C1 segment of cervical spinal cord (tissue), 14 donors: Measurements from ENCODE around the gene TOB1.

ENCODE experiments used
- DNase-seq, 14 donors: peaks; one replicate each; lab custom pipeline; 2025; lab: John Stamatoyannopoulos, UW

The TOB1 gene

DNA sequence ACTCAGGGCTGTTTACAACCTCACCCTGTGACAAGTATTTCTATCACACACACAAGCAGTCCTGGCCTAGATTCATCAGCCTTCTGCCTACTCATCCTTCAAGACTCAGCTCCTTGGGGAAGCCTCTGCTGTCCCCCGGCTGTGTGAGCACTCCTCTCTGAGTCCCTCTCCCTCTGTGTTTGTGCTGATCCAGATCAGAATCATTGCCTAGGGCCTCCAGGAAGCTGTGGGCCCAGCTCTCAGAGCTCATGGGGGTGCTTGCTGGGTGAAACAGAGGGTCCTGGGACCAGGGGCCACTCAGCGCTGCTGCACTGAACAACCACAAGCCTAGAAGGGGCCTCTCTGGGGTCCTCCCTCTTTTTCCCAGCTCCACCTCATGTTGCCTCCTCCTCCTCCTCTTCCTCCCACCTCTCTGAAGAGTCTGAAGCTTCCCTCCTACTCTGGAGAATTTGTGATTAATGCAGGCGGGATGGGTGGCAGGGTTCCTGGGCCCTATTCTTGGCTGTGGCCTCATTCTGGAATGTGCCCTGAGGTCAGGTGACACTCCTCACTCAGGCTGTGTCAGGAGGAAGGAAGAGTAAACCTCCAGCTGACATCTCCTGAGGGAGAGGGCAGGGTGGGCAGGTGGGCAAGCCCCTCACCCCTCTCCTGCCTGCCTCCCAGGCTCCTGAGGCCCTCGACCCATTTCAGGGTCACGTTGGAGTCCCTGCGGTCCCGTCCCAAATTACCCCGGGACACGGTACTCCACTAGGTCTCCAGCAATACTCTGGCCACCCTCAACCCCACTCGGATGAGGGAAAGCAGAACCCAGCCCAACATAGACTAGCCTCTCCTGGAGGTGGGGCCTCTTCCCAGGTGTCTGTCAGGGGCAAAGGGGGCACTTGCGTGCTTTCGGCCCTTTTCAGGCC, 20.7 kb downstream of the TOB1 start:
- DNase-seq, result no peak

DNA sequence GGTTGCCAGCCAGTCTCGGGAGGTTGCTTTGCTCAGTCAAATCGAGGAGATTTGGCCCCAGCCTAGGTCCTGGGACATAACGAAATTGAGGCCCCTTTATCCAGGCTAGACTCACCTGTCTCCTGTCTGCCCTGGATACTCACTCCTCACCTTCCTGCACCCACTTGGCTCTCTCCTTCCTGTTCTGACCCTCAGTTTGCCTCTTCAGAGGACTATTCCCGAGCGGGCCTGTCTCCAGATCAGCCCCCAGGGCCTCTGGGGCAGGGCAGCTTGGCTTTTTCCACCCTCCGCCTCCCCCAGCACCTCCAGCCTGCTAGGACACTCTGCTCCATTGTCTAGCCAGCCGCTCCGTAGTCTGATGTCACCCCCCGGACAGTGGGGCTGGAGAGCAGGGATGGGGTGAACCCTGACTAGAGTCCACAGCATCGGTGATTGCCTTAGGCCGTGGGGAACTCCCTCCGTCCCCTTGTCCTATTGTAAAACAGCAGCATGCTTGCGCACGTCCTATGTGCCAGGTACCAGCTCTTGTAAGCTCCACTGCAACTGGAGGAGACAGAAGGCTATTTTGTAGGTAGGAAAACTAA, 21.9 kb downstream of the TOB1 start:
- peak in 4 of 14 donors; percentile 11 to 51 (median 23) for DNase-seq

DNA sequence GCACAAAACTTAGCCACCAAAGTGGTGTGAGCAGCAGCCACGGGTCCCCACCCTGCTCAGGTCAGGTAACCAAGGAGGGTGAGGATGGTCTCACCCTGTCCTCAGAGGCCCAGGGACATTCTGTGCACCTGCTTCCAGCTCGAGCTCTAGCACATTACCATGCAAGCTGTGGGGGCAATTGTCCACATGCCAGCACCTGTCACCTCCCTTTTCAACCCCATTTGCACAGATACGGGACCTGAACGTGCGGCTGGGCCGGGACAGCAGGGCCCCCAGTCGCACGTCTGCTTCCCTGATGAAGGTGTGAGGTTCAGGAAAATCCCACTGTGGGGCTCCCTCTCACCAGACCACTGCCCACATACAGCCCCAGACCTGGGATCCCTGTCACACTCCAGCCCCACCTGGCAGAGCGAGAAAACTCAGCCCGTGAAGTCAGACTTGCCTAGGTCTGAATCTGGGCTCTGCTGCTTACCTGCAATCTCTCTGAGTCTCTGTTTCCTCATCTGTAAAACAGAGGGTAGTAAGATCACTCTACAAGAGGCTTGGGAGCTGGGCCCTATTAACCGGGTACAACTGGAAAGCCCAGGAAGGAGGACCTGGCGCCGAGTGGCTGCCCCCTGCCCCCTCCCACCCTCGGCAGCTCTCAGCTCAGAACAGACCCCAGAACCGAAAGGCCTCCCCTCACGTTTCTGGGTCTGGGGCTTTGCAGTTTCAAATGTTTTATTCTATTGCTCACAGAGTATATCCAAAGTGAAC, 22.8 kb downstream of the TOB1 start:
- DNase-seq, result no peak

DNA sequence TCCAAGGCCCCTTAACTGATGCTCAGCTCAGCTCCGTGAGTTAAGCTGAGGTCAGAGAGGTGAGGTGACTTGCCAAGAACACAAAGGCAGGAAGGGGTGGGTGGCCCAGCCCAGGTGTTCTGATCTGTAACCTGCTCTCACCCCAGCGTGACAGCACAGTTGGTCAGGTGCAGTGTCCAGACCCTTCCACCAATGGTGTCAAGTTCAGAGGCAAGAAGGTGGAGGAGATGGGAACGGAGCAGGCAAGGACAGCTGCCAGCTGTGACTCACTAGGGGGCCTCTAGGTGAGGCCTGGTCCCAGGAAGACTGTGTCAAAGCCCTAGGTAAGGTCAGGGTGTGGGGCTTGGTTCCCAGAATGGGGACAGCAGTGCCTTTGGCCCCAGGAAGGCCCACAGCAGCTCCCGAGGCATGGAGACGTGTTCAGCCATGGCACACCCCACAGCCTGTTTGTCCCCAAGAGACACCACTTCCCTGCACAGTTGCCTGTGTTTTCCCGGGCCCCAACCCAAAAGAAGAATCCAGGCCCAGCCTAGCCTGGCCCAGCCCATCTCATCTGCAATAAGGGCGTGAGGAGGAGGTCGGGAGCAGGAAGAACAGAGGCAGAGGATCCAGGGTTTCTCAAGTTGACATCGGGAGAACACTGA, 23.5 kb downstream of the TOB1 start:
- DNase-seq, result no peak

DNA sequence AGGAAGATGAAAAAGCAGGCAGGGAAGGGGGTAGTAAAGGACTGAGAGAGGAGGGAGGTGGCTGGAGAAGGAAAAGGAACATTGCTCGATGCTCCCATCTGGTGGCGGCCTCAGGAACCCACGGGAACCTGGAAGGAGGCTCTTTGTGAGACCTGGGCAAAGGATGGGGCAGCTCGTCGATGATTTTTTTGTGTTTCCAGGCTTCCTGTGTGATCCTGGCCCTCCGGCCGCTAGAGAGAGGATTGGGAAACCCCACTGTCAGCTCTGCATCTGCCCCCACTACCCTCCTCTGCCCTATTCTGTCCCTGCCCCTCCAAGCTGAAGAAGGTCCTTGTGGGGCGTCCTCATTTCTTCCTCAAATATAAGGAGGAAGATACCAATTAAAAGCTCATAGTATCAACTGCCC, 24.2 kb downstream of the TOB1 start:
- DNase-seq, result peak in 12 of 14 donors; percentile 22 to 80 (median 56)

DNA sequence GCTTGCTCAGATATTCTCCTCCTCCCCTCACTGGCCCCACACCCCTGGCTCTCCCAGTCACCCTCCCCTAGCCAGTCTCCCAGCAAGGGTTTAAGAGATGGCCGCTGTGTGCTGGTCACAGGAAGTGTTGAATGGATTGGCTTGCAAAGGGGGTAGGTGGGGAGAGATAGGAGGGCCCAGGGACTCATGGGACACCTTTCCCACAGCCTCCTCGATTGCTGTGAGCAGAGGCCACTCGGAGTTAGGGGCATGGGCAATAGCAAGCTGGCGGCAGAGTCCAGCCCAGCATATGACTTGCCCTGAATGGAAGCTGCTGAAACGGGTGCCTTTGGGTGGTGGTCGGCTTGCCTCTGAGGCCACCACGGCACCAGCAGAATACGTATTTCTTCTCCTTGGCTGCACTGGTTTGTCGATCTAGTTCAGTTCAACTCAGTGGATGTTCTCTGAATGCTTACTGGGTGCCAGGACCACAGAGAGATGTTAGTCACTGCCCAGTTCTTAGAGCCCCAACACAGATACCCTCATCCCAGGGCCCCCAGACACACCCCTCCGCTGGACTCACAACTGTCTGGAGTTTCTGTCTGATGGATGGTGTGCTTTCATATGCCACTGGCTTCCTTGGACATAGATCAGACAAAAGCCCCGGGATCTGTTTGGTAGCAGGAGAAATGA, 24.7 kb downstream of the TOB1 start:
- no peak for DNase-seq

DNA sequence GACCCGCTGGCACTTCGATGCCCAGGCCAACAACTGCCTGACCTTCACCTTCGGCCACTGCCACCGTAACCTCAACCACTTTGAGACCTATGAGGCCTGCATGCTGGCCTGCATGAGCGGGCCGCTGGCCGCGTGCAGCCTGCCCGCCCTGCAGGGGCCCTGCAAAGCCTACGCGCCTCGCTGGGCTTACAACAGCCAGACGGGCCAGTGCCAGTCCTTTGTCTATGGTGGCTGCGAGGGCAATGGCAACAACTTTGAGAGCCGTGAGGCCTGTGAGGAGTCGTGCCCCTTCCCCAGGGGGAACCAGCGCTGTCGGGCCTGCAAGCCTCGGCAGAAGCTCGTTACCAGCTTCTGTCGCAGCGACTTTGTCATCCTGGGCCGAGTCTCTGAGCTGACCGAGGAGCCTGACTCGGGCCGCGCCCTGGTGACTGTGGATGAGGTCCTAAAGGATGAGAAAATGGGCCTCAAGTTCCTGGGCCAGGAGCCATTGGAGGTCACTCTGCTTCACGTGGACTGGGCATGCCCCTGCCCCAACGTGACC, 25.8 kb downstream of the TOB1 start:
- no peak for DNase-seq

DNA sequence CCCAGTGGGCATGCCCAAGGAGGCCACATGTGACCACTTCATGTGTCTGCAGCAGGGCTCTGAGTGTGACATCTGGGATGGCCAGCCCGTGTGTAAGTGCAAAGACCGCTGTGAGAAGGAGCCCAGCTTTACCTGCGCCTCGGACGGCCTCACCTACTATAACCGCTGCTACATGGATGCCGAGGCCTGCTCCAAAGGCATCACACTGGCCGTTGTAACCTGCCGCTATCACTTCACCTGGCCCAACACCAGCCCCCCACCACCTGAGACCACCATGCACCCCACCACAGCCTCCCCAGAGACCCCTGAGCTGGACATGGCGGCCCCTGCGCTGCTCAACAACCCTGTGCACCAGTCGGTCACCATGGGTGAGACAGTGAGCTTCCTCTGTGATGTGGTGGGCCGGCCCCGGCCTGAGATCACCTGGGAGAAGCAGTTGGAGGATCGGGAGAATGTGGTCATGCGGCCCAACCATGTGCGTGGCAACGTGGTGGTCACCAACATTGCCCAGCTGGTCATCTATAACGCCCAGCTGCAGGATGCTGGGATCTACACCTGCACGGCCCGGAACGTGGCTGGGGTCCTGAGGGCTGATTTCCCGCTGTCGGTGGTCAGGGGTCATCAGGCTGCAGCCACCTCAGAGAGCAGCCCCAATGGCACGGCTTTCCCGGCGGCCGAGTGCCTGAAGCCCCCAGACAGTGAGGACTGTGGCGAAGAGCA, 26.4 kb downstream of the TOB1 start:
- no peak for DNase-seq

DNA sequence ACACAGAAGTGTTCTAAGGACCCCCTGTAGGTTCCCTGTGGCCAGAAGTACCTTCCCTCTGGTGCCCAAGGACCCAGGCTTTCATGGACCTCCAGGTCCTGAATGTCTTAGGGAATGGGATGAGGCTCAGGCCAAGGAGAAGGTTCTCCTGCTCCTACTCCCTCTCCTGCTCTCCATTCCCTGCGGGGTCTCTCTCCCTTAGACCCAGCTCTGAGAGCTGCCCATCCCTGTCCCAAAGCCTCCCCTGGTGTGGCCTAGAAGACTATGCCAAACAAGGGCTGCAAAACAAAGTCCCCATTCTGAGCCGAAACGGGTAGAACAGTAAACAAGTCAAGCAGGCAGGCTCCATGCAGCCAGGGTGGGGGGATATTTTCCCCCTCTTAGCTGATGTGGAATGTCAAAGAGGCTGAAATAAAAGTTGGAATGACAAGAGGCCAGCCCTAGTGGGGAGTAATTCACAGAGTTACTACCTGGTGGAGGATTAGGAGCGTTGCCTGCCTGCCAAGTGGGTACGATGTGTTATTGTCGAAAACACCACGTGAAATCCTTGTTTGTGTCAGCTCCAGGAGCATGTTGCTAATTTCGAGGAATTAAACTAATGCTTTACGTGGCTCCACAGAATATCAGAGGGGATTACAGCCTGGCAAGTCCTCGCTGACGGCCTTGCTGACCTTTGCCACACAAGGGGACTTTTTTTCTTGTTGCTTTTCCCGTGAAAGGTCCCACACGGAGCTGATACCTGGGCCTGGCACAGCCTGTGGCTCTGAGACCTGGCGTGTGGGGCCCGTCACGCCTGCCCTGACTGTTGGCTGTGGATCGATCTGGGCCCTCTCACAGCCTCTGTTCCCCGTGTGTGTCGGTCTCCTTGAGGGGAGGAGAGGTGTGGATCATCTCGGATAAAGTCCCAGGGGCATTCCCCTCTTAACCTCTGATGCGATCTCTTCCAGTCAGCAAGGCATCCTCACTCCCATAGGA, 27.9 kb downstream of the TOB1 start:
- DNase-seq, result peak in 5 of 14 donors; percentile 10 to 63 (median 44)

DNA sequence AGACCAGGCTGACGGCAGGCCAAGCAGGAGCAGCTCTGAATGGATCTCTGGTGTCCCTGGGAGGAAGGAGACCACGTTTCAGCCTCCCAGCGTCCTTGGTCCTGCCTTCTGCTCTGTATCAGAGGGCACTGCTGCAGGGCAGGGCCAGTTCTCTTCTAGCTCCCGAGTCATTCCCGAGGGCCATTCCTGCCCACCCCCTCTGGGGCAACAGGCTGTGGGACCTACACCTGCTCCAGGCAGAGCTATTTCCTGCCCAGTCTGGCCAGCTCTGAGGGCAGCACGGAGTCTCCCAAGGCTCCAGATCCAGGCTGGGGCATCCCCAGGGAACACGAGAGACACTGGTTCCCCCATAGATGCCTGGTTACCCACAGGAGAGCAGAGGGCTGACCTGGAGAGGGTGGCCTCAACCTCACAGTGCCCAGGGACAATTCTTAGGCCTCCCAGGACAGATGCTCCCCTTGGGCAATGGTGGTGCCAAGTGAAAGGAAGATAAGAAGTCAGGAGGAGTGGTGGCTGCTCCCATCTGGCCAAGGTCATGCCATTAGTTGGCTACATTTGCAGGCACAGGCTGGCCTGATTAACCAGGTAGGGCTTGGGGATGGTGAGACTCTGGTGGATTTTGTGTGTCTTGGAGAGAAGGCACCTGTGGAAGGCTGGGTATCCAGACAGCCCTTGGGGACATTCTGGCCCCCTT, 28.7 kb downstream of the TOB1 start:
- peak in 1 of 14 donors; percentile 14 for DNase-seq

DNA sequence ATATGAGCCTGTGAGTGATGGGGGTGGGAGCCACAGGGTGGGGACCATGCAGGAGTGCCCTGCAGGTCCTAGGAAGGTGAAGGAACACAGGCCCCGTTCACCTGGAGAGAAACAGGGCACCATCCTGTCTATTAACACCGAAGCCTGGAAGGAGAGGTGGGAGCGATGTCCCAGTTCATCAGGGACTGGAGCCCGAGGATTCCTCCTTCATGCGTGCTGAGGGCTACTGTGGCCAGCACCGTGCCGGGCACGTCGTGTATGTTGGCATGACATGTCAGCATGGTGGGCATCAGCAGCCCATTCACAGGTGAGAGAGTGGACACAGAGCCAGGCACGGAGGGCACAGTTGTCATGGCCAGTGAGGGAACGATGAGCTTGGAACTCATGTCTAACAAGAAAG, 29.3 kb downstream of the TOB1 start:
- DNase-seq, result no peak

DNA sequence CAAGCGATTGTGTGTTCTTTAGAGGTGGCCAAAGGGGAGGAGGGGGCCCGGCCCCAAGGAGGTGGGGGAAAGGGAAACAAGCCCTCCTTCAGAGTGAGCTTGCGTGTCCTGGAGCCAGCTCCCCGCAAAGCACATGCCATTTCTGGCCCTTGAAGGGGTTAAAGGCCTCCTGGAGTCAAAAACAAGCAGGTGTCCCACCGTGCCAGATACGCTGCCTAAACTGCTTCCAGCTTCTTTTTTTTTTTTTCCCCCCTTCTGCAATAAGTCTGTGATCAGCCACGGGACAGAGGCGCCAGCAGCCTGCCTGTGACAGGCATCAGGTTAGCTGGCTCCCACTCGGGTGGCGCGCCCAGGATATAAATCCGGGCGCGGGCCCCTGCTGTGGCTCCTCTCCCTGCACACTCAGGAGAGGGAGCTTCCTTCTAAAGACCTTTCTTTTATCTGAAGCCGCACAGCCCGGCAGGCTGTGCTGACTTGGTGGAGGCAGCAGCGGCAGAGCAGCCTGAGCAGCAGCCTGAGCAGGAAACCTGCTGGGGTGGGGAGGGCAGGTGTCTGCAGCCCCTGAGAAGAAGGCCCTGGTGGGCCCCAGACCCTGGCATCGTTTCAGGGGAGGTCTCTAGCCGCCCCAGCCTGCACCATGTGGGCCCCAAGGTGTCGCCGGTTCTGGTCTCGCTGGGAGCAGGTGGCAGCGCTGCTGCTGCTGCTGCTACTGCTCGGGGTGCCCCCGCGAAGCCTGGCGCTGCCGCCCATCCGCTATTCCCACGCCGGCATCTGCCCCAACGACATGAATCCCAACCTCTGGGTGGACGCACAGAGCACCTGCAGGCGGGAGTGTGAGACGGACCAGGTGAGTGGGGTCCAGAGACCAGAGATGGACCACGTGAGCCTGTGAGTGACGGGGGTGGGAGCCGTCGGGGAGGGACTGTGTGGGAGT, 30.6 kb downstream of the TOB1 start, which contains the start of gene WFIKKN2:
Gene WFIKKN2, plus strand, starts transcription at position 286 of the 934 bp plus-strand sequence. Its CDS starts 352 bp downstream, at position 638.
- DNase-seq, result peak in 1 of 14 donors; percentile 38

DNA sequence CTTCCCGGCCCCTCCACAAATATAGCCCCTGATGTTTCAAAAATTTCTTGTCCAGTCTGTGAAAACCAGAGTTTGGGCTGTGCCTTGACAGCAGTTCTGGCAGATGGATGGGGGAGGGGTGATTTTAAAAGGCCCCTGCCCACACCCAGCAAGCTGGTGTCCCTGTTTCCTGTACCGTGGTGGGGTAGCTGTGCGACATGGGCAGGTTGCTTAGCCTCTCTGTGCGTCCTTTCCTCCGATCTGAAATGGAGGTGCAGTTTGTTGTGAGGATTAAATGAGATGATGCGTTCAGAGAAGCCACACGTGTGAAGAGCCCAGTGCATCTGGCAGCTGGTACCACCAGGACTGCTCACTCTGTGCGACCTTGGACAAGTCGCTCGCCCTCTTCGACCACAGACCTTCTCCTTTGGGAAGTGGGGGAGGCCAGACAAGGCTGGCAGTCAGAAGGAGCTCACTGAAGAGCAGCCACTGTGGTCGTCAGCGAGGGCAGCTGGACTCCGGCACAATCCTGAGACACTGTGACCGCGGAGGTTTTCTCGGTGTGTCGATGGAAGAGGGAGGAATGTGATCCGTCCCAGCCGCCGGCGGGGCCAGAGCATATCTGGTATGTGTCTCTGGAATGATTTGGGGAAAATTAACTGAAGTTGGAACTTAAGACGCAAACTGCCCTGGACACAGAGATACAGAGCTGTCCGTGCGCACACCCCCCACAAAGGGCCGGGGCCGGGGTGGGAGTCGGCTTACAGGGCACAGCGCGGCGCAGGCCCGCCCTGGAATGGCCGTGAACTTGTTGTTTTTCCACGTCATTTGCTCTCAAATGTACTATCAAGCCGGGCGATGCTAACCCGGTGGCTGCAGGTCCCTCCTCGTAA, 31.5 kb downstream of the TOB1 start:
- no peak for DNase-seq

DNA sequence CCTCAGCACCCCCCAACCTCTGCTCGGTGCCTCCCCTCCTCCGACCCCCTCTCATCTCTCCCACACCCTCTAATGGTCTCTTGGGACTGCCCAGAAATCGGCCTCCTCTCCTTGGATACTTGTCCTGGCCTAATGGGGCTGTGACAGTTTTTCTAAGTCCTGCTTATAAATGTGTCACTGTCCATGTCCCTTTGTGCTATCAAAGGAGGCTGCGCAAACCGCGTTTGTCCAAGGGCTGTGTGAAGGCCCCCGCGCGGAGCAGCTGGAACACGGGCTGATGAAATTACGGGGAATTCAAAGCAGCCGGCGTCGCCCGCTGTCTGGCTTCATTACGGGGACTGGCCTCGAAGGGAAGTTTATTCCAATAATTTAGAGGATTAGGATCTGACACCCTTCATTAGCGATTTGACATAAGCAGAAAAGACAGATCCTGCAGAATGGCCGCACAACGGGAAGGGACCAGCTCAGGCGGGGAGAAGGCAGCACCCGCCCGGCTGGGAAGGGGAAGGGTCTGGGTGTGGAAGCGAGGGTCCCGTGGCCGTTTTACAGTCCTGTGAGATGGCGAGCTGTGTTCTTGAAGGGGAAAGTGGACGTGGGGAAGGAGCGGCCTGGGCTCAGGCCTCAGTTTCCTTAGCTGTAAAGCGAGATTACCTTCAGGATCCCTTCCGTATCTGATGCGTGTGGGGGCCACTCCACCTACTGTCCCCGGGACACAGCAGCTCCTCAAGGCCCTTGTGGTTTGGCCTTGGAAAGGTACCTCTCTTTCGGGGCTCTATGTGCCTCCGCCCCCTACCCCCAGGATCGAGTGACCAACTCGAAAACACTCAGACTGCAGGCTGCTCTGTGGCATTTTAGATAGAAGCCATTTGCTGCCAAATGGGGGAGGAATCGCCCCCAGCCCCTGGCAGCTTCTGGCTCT, 32.4 kb downstream of the TOB1 start:
- DNase-seq, result no peak

DNA sequence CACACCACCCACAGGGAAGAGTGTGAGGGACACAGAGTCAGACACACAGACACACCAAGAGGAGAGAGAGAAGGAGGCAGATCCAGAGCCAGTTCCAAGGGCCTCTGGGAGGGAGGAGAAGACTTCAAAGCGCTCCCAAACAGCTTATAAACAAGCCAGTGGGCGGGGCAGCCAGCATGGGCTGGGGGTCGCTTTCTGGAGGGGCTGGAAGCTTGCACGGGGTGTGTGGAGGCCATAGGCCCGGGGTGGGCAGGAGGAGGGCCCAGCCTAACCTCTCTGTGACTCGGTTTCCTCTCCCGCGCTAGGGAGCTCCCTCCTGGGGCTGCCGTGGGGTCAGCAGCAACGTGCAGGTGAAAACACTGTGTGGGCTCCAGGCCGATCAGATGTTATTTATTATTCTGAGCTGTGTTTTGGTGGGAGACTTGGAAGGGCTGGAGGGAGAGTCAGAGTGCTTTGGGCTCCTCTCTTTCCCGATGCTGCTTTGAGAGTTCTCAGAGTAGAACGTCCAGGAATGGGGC, 33.2 kb downstream of the TOB1 start:
- DNase-seq, result no peak
